ENCODE measurements around the gene UIMC1.
A peak's percentile ranks its signal among the peaks of the same experiment; 100 is the strongest.

UIMC1 gene

GRCh38 chr5:176979669-176980068 lies 26.9 kb downstream of the UIMC1 start:
- H3K27ac ChIP-seq = no peak overlapping the region
- TF ChIP-seq ZFX (IDR thresholded peaks at IDR 0.05) (no peak), CTCF (conservative IDR thresholded peaks at IDR 0.05) (no peak)

- no peak for TF ChIP-seq ZFX (IDR thresholded peaks at IDR 0.05)
- no peak for TF ChIP-seq CTCF (conservative IDR thresholded peaks at IDR 0.05)
- H3K27ac ChIP-seq = no peak overlapping the region
These were observed 40.9 kb downstream of the UIMC1 start for GRCh38 chr5:176965633-176966032.

GRCh38 chr5:176959051-176959450 lies 47.5 kb downstream of the UIMC1 start:
- peak; percentile 76 for TF ChIP-seq CTCF (conservative IDR thresholded peaks at IDR 0.05)
- no peak for TF ChIP-seq ZFX (IDR thresholded peaks at IDR 0.05)
- H3K27ac ChIP-seq = no peak overlapping the region

- H3K27ac ChIP-seq = no peak overlapping the region
- TF ChIP-seq CTCF (conservative IDR thresholded peaks at IDR 0.05) = no peak
- TF ChIP-seq ZFX (IDR thresholded peaks at IDR 0.05) = no peak
These were observed 49.8 kb downstream of the UIMC1 start for GRCh38 chr5:176956756-176957155.

- TF ChIP-seq ZFX (IDR thresholded peaks at IDR 0.05) = no peak
- TF ChIP-seq CTCF (conservative IDR thresholded peaks at IDR 0.05) = no peak
These were observed 50.7 kb downstream of the UIMC1 start for GRCh38 chr5:176955895-176956294.

GRCh38 chr5:176954050-176954449 lies 52.5 kb downstream of the UIMC1 start:
- no peak overlapping the region for H3K27ac ChIP-seq
- TF ChIP-seq ZFX (IDR thresholded peaks at IDR 0.05) (no peak), CTCF (conservative IDR thresholded peaks at IDR 0.05) (no peak)

More at GRCh38 chr5:176955895-176956294, 50.7 kb downstream of the UIMC1 start:
- no peak overlapping the region for H3K27ac ChIP-seq

- no peak for TF ChIP-seq CTCF (conservative IDR thresholded peaks at IDR 0.05)
- TF ChIP-seq ZFX (IDR thresholded peaks at IDR 0.05) = no peak
- H3K27ac ChIP-seq = no peak overlapping the region
These were observed 53.9 kb downstream of the UIMC1 start for GRCh38 chr5:176952531-176953193.
